ENCODE results near the gene CUX1.

The CUX1 gene

DNA sequence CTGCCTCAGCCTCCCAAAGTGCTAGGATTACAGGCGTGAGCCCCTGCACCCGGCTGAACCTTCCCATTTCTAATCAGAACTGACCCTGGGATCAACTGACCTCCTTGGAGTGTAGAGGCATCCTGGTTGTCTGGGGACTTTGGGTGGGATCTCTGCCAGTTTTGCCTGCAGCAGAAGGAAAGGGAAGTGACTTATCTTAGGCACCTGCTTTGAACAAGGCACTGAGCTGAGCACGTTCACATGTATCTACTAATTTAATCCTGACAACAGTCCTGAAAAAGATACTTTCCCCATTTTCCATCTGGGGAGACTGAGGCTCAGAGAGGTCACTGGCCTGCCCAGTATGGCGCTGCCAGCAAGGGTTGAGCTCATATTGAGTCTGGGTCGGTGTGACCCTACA is 153.4 kb downstream of the CUX1 start:
- Histone ChIP-seq H3K4me1 (no peaks in the 10 kb centered on the region; the same call in 1 of the 2 replicates), H3K36me3 (no peaks in the 10 kb centered on the region), H3K9me3 (no peaks in the 10 kb centered on the region), H3K4me3 (ENCODE audit: low read depth, low read length) (no peak overlapping the region), H3K27me3 (no peaks in the 10 kb centered on the region)
- no peak for TF ChIP-seq CTCF (IDR thresholded peaks at IDR 0.05; ENCODE audit: low read depth, low read length)
- no peak for DNase-seq

GRCh38 chr7:101971457-101971856 is 154.0 kb downstream of the CUX1 start:
- Histone ChIP-seq H3K9me3 (no peaks in the 10 kb centered on the region), H3K36me3 (no peaks in the 10 kb centered on the region), H3K4me1 (no peaks in the 10 kb centered on the region; the same call in 1 of the 2 replicates), H3K4me3 (ENCODE audit: low read depth, low read length) (no peak overlapping the region), H3K27me3 (no peaks in the 10 kb centered on the region)
- no peak for TF ChIP-seq CTCF (IDR thresholded peaks at IDR 0.05; ENCODE audit: low read depth, low read length)
- no peak for DNase-seq

DNA sequence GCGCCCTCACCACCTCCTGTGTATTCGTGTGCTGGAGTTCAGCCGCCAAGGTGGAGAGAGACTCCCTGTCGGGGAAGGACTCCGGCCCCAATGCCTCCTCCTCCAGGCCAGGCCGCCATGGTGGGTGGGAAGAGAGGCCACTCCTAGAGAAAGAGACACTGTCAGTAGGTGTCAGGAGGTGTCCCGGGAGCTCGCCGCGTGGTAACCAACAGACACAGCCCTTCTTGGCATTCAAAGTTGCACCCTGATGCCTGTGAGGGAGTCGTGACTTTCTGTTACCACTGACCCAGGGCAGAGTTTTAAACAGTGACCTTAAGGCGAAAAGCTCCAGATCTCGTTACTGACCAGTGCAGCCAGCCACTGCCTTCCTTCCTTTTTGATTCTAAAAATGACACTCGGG is 155.2 kb downstream of the CUX1 start:
- no peaks in the 10 kb centered on the region for H3K36me3 ChIP-seq
- H3K4me1 ChIP-seq, result no peaks in the 10 kb centered on the region; the same call in 1 of the 2 replicates
- no peak overlapping the region for H3K4me3 ChIP-seq (ENCODE audit: low read depth, low read length)
- no peaks in the 10 kb centered on the region for H3K9me3 ChIP-seq
- TF ChIP-seq CTCF (IDR thresholded peaks at IDR 0.05; ENCODE audit: low read depth, low read length), result no peak
- no peaks in the 10 kb centered on the region for H3K27me3 ChIP-seq
- no peak for DNase-seq

GRCh38 chr7:101973130-101973529 is 155.7 kb downstream of the CUX1 start:
- no peaks in the 10 kb centered on the region for H3K9me3 ChIP-seq
- no peaks in the 10 kb centered on the region for H3K36me3 ChIP-seq
- H3K4me1 ChIP-seq, result no peaks in the 10 kb centered on the region; the same call in 1 of the 2 replicates
- no peak for TF ChIP-seq CTCF (IDR thresholded peaks at IDR 0.05; ENCODE audit: low read depth, low read length)
- no peak overlapping the region for H3K4me3 ChIP-seq (ENCODE audit: low read depth, low read length)
- DNase-seq, result no peak
- no peaks in the 10 kb centered on the region for H3K27me3 ChIP-seq

- DNase-seq, result no peak
- TF ChIP-seq CTCF (IDR thresholded peaks at IDR 0.05; ENCODE audit: low read depth, low read length), result no peak
- Histone ChIP-seq H3K36me3 (no peaks in the 10 kb centered on the region), H3K9me3 (no peaks in the 10 kb centered on the region), H3K4me3 (ENCODE audit: low read depth, low read length) (no peak overlapping the region), H3K4me1 (no peaks in the 10 kb centered on the region), H3K27me3 (no peaks in the 10 kb centered on the region)
Measured at GRCh38 chr7:101974393-101974792, 157.0 kb downstream of the CUX1 start.

- no peaks in the 10 kb centered on the region for H3K4me1 ChIP-seq
- H3K36me3 ChIP-seq, result no peaks in the 10 kb centered on the region
Measured at GRCh38 chr7:101975046-101975445, 157.6 kb downstream of the CUX1 start.

More at GRCh38 chr7:101975046-101975445, 157.6 kb downstream of the CUX1 start:
- TF ChIP-seq CTCF (IDR thresholded peaks at IDR 0.05; ENCODE audit: low read depth, low read length), result no peak
- DNase-seq, result no peak
- no peak overlapping the region for H3K4me3 ChIP-seq (ENCODE audit: low read depth, low read length)
- H3K9me3 ChIP-seq, result no peaks in the 10 kb centered on the region
- no peaks in the 10 kb centered on the region for H3K27me3 ChIP-seq

Data from BE2C (cell line).